ENCODE results near the gene HORMAD1.
"Not testable (repeated sequence)": the region's sequence is repeated elsewhere in the genome, so short reads cannot be mapped to it uniquely, and the experiment has no call there.

- not testable (repeated sequence) for TF ChIP-seq CTCF (conservative IDR thresholded peaks at IDR 0.05; ENCODE audit: low read depth, low read length); EZH2 (IDR thresholded peaks at IDR 0.05; ENCODE audit: borderline replicate concordance, low read depth, low read length, poor library complexity, severe bottlenecking)
Measured at GRCh38 chr1:150654635-150655034, 66.1 kb downstream of the HORMAD1 start.
